Measurements from ENCODE around the gene CSNK1G1.

GRCh38 chr15:64191971-64192830, 163.8 kb downstream of the CSNK1G1 start:
- no peak for TF ChIP-seq CTCF (IDR thresholded peaks at IDR 0.05)
- TF ChIP-seq MAZ (IDR thresholded peaks at IDR 0.05; ENCODE audit: borderline replicate concordance, low read depth, low read length) = no peak
- TF ChIP-seq SMC3 (IDR thresholded peaks at IDR 0.05) = no peak
- no peak for TF ChIP-seq BHLHE40 (IDR thresholded peaks at IDR 0.05; ENCODE audit: low read depth, low read length)
- no peak for TF ChIP-seq SREBF2 (IDR thresholded peaks at IDR 0.05)
- TF ChIP-seq NFE2L2 (conservative IDR thresholded peaks at IDR 0.05; ENCODE audit: low read length) = no peak
- no peak for TF ChIP-seq FOXS1 (CRISPR knock-in tag; IDR thresholded peaks at IDR 0.05)
- TF ChIP-seq RFX5 (IDR thresholded peaks at IDR 0.05) = no peak
- TF ChIP-seq RAD21 (conservative IDR thresholded peaks at IDR 0.05 in 1 of 2, IDR thresholded peaks at IDR 0.05 in 1 of 2) = no peak
- no peak for TF ChIP-seq POLR2A (IDR thresholded peaks at IDR 0.05; ENCODE audit: low read length)
- no peak for TF ChIP-seq RCOR1 (IDR thresholded peaks at IDR 0.05; ENCODE audit: low read depth, low read length)
- no peak for TF ChIP-seq PHF8 (IDR thresholded peaks at IDR 0.05; ENCODE audit: borderline replicate concordance, low read depth)
- TF ChIP-seq REST (IDR thresholded peaks at IDR 0.05) = no peak
- TF ChIP-seq ESRRA (IDR thresholded peaks at IDR 0.05; ENCODE audit: borderline replicate concordance, low read length) = no peak

Measured in A549 (cell line).